ENCODE data around the gene SH2D5.

The SH2D5 gene

DNA sequence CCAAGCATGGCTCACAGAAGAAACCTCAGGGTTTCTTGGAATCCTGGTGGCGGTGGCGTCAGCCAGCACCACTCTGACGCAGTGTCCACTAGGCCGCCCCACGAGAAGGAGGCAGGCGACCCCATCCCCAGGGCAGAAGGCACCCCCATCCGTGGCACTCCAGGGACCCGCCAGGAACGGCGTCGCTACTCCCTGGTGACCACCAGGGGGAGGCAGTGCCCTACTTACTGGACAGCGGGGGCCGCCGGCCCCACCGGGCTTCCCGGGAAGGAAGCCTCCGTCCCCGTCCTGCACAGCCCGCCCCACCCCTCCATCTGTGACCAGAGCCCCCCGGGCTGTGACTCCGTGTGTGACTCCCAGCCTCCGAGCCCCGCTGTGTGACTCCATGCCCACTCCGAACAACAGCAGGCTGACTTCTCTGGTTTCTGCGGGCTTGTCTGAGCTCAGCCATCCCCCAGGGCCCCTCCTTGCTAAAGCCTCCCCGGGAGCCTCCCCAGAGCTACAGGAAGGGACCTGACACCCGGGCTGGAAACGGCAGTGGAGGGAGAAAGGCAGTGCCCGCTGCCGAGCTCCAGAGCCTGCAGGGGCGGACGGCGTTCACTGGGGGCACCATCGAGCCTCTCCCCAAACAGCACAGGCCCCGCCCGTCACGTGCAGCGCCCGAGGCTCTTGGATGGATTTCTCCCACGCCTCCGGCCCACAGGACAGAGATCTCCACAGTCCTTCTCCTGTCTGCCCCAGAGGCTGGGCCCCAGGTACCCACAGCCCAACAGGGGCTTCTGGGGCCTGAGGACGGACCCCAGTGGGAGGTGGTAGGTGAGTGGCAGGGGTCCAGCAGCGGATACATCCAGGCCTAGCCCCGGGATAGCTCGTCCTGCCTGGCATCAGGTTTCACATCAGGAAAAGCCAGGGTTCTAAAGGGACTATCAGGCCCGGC, 35.8 kb downstream of the SH2D5 start (continued):
- TF ChIP-seq YY2 (tag by site-specific recombination; IDR thresholded peaks at IDR 0.05) (0 out of 2 replicates have a peak, but pooled peaks have one; percentile 58), OVOL3 (tag by site-specific recombination; IDR thresholded peaks at IDR 0.05) (no peak), ZXDB (tag by site-specific recombination; IDR thresholded peaks at IDR 0.05) (peak; percentile 72), MZF1 (tag by site-specific recombination; IDR thresholded peaks at IDR 0.05; ENCODE audit: borderline replicate concordance) (peak; percentile 77; the same call in 1 of the 2 replicates), KLF8 (tag by site-specific recombination; IDR thresholded peaks at IDR 0.05) (peak; percentile 83), SP2 (tag by site-specific recombination; IDR thresholded peaks at IDR 0.05) (0 out of 2 replicates have a peak, but pooled peaks have one; percentile 50), ZNF654 (tag by site-specific recombination; IDR thresholded peaks at IDR 0.05; ENCODE audit: low read depth) (peak; percentile 80), ZNF623 (tag by site-specific recombination; IDR thresholded peaks at IDR 0.05) (peak; percentile 25; the same call in 1 of the 2 replicates), ZNF561 (tag by site-specific recombination; IDR thresholded peaks at IDR 0.05; ENCODE audit: borderline replicate concordance) (peak; percentile 31; the same call in 1 of the 2 replicates), SP7 (tag by site-specific recombination; IDR thresholded peaks at IDR 0.05) (peak; percentile 68), KLF1 (tag by site-specific recombination; IDR thresholded peaks at IDR 0.05) (peak; percentile 95), KLF9 (tag by site-specific recombination; IDR thresholded peaks at IDR 0.05; ENCODE audit: low read depth) (peak; percentile 37; the same call in 1 of the 2 replicates), ZBTB7A (tag by site-specific recombination; IDR thresholded peaks at IDR 0.05; ENCODE audit: low read depth) (peak; percentile 86; the same call in 1 of the 2 replicates), ZBTB48 (tag by site-specific recombination; IDR thresholded peaks at IDR 0.05) (peak; percentile 79), GLIS1 (tag by site-specific recombination; IDR thresholded peaks at IDR 0.05) (peak; percentile 96), ZNF2 (tag by site-specific recombination; IDR thresholded peaks at IDR 0.05) (peak; percentile 74), ZSCAN23 (tag by site-specific recombination; IDR thresholded peaks at IDR 0.05) (peak; percentile 59; the same call in 1 of the 2 replicates), GLIS2 (tag by site-specific recombination; IDR thresholded peaks at IDR 0.05) (peak; percentile 99), ZFHX2 (tag by site-specific recombination; conservative IDR thresholded peaks at IDR 0.05) (peak; percentile 91), ZNF121 (tag by site-specific recombination; IDR thresholded peaks at IDR 0.05) (peak; percentile 12; the same call in 1 of the 2 replicates), ZNF501 (tag by site-specific recombination; IDR thresholded peaks at IDR 0.05) (peak; percentile 39; the same call in 1 of the 2 replicates), ZNF248 (tag by site-specific recombination; IDR thresholded peaks at IDR 0.05) (no peak), ZNF792 (tag by site-specific recombination; IDR thresholded peaks at IDR 0.05) (no peak), ZFP69B (tag by site-specific recombination; IDR thresholded peaks at IDR 0.05) (peak; percentile 96), FEZF1 (tag by site-specific recombination; IDR thresholded peaks at IDR 0.05) (peak; percentile 58; the same call in 1 of the 2 replicates), HOXA7 (CRISPR knock-in tag; IDR thresholded peaks at IDR 0.05; ENCODE audit: borderline replicate concordance) (no peak), SETDB1 (IDR thresholded peaks at IDR 0.05; ENCODE audit: insufficient read length, low read length) (peak; percentile 26)
- TF ChIP-seq, protein P1, sequence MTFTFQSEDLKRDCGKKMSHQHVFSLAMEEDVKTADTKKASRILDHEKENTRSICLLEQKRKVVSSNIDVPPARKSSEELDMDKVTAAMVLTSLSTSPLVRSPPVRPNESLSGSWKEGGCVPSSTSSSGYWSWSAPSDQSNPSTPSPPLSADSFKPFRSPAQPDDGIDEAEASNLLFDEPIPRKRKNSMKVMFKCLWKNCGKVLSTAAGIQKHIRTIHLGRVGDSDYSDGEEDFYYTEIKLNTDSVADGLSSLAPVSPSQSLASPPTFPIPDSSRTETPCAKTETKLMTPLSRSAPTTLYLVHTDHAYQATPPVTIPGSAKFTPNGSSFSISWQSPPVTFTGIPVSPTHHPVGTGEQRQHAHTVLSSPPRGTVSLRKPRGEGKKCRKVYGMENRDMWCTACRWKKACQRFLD (tag by site-specific recombination; IDR thresholded peaks at IDR 0.05), result no peak
- TF ChIP-seq, protein P2, sequence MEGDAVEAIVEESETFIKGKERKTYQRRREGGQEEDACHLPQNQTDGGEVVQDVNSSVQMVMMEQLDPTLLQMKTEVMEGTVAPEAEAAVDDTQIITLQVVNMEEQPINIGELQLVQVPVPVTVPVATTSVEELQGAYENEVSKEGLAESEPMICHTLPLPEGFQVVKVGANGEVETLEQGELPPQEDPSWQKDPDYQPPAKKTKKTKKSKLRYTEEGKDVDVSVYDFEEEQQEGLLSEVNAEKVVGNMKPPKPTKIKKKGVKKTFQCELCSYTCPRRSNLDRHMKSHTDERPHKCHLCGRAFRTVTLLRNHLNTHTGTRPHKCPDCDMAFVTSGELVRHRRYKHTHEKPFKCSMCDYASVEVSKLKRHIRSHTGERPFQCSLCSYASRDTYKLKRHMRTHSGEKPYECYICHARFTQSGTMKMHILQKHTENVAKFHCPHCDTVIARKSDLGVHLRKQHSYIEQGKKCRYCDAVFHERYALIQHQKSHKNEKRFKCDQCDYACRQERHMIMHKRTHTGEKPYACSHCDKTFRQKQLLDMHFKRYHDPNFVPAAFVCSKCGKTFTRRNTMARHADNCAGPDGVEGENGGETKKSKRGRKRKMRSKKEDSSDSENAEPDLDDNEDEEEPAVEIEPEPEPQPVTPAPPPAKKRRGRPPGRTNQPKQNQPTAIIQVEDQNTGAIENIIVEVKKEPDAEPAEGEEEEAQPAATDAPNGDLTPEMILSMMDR (tag by site-specific recombination; IDR thresholded peaks at IDR 0.05), result peak; percentile 92
- TF ChIP-seq, protein P3, sequence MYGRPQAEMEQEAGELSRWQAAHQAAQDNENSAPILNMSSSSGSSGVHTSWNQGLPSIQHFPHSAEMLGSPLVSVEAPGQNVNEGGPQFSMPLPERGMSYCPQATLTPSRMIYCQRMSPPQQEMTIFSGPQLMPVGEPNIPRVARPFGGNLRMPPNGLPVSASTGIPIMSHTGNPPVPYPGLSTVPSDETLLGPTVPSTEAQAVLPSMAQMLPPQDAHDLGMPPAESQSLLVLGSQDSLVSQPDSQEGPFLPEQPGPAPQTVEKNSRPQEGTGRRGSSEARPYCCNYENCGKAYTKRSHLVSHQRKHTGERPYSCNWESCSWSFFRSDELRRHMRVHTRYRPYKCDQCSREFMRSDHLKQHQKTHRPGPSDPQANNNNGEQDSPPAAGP (tag by site-specific recombination; IDR thresholded peaks at IDR 0.05), result peak; percentile 84
- TF ChIP-seq, protein P4, sequence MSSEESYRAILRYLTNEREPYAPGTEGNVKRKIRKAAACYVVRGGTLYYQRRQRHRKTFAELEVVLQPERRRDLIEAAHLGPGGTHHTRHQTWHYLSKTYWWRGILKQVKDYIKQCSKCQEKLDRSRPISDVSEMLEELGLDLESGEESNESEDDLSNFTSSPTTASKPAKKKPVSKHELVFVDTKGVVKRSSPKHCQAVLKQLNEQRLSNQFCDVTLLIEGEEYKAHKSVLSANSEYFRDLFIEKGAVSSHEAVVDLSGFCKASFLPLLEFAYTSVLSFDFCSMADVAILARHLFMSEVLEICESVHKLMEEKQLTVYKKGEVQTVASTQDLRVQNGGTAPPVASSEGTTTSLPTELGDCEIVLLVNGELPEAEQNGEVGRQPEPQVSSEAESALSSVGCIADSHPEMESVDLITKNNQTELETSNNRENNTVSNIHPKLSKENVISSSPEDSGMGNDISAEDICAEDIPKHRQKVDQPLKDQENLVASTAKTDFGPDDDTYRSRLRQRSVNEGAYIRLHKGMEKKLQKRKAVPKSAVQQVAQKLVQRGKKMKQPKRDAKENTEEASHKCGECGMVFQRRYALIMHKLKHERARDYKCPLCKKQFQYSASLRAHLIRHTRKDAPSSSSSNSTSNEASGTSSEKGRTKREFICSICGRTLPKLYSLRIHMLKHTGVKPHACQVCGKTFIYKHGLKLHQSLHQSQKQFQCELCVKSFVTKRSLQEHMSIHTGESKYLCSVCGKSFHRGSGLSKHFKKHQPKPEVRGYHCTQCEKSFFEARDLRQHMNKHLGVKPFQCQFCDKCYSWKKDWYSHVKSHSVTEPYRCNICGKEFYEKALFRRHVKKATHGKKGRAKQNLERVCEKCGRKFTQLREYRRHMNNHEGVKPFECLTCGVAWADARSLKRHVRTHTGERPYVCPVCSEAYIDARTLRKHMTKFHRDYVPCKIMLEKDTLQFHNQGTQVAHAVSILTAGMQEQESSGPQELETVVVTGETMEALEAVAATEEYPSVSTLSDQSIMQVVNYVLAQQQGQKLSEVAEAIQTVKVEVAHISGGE (tag by site-specific recombination; conservative IDR thresholded peaks at IDR 0.05; ENCODE audit: low read depth), result peak; percentile 73
- TF ChIP-seq, protein P5, sequence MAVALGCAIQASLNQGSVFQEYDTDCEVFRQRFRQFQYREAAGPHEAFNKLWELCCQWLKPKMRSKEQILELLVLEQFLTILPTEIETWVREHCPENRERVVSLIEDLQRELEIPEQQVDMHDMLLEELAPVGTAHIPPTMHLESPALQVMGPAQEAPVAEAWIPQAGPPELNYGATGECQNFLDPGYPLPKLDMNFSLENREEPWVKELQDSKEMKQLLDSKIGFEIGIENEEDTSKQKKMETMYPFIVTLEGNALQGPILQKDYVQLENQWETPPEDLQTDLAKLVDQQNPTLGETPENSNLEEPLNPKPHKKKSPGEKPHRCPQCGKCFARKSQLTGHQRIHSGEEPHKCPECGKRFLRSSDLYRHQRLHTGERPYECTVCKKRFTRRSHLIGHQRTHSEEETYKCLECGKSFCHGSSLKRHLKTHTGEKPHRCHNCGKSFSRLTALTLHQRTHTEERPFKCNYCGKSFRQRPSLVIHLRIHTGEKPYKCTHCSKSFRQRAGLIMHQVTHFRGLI (tag by site-specific recombination; IDR thresholded peaks at IDR 0.05), result peak; percentile 20; the same call in 1 of the 2 replicates
